Stimulated activated CD4-positive, alpha-beta T cell treated with anti-CD3 and anti-CD28 coated beads, TNF-alpha, amount 100 ng/mL, for 1 hour (primary cell): ENCODE results near the gene BCL11A.

Experiments used
- DNase-seq, 3 donors: peaks; one replicate each; pipeline ENCODE4 v3.0.0-alpha.2; 2020; ENCODE audit warnings: low read depth in 3 of 3, low spot score in 1 of 3

BCL11A gene

GRCh38 chr2:60487174-60487573, 66.3 kb downstream of the BCL11A start:
- DNase-seq = no peak

DNA sequence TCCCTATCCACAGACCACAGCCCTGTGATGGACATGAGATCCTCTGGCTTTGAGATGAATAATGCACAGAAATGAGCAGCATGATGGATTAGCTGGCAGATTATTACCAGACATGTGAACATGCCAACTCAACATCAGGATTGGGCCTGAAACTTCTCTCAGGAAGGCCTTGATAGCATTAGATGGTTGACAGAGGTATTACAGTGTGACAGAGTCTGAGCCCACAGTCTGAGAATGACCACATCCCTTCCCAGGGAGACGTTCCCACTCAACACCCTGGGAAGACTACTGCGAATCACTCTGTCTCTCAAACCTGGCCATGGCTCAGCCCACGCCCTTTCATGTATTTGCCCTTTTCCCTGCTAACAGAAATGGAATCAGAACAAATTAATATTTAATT, 66.9 kb downstream of the BCL11A start:
- no peak for DNase-seq

DNA sequence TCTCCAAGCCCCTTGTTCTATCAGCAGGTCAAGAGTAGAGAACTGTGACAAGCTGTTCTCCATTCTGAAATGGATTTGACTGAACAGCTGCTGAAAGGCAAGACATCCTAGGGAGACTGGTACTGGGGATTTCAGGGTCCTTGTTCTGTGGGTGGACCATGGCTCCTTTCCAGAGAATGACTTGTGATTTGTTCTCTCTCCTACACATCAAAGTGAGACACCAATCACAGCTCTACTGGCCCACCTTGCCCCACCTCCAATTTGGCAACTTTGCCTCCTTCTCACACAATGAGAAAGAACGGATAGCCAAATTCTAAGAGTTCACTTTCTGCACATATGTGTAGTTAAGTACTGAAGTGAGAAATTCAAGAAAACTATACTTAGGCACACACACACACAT, 67.4 kb downstream of the BCL11A start:
- no peak for DNase-seq

DNA sequence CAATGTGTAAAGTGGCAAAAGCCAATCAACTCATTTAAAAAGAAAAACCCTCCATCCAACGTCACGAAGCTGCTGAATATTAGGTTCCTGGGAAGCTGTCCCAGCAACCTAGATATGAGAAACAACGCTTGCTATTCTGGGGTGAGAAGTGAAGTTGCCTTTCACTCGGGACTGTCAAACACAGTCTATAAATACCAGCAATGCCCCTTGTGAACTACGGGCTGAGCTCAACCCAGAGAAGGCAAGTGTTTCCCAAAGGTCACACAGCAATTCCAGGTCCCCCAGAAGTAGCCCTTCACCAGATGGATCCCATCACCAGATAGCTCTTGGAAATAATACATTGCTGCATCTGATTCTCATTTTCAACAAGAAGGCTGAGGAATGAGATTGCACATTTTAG, 67.9 kb downstream of the BCL11A start:
- no peak for DNase-seq

- DNase-seq = no peak
These were observed 68.4 kb downstream of the BCL11A start for GRCh38 chr2:60485055-60485454.

DNA sequence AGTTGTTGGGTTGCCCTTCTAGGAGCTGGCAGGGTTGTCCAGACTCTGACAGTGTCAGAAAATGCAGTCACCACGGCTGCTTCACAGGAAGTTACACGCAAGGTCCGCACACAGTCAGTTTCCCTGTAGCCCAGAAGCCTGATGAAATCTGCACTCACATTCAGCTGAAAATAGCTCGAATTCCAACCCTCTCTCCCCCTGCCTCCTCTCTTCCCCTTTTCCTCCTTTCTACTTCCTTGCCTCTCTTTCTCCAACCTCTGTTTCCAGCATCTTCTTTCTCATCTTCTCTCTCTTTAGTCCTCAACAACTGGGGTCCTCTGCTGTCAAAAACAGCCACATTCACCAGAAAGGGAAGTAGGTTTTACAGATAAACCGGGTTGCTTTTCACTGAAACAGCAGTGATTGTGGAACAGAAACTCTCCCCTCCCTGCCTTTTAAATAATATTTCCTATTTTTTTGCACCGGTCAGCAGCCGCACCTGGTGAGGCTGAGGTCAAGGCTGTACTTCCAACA, 69.3 kb downstream of the BCL11A start:
- no peak for DNase-seq

- DNase-seq = no peak
These were observed 70.1 kb downstream of the BCL11A start for GRCh38 chr2:60483401-60483800.

- no peak for DNase-seq
These were observed 71.2 kb downstream of the BCL11A start for GRCh38 chr2:60482222-60482621.

DNA sequence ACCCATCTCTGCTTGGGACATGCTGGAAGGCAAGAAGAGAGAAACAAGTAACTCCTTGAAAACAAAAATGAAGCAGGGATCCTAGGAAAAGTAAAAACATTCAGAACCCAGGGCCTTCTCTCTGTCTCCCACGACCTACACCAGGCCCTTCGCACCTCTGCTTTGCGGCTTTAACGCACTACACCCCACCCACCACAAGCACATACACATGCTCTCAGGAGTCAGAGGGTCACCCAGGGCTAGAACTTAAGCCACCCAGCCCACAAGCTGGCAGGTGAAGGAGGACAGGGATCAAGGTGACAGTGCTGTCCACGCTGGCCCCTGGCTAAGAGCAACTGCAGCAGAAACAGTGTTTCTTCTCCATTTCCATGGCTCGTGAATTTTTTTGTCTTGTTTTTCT, 72.2 kb downstream of the BCL11A start:
- no peak for DNase-seq

GRCh38 chr2:60480089-60480773, 73.2 kb downstream of the BCL11A start:
- no peak for DNase-seq

DNA sequence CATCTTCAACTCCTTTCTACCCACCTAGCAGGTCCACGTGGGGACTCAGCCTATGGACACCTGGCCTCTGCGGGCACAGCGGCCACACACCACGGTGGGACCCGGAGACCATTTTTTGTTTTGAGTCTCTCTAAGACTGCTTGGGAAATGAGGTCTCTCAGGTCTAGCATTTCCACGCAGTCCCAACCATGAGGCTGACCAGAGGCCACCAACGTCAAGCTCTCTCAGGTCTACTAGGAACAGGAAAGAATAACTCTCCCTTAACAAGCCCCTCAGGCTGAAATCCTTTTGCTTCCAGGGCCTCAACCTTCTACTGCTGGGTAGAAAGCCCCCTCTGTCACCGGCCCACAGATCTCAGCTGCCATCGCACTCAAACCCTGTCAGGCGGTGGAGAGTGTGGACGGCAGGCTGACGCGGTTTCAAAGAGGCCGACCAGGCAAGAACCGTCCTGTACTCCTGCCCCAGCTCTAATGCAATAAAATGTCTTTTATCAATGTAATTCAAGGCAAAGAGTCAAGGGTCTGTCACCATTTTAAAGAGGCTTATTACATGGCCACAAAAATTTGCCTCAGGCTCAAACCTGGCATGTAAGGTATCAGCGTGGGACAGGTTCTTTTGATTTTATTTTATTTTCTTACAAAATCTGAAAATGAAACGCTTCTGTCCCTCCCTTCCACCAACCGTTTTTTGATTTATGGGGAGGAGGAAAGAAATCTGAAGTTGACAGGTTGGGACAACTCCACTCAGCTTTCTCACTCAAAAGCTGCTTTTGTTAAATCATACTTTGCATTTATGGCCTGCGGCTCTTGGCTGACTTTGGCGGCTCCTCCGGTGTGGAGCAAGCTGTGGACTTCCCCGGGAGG, 74.0 kb downstream of the BCL11A start:
- no peak for DNase-seq

- no peak for DNase-seq
These were observed 74.8 kb downstream of the BCL11A start for GRCh38 chr2:60478660-60479059.

- DNase-seq = no peak
These were observed 77.1 kb downstream of the BCL11A start for GRCh38 chr2:60476206-60476954.

- no peak for DNase-seq
These were observed 78.2 kb downstream of the BCL11A start for GRCh38 chr2:60475123-60475830.

DNA sequence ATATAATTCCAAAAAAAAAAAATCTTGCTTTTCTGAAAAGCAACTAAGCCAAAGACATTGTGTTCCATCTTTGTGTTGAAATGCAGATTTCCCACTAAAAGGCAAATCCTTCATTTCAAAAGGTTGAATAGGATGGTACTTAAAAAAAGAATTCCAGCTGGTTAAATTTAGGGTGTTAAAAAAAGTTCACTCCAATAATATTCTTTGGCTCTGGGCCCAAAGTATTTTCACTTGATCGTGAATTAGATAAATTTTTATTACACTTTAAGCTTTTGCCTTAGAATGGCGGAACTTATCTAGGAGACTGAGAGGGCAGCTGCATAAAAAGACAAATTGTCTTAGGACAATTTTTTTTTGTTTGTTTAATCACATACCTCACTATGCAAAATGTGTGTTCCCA, 79.2 kb downstream of the BCL11A start:
- no peak for DNase-seq

GRCh38 chr2:60473546-60473945, 79.9 kb downstream of the BCL11A start:
- no peak for DNase-seq

DNA sequence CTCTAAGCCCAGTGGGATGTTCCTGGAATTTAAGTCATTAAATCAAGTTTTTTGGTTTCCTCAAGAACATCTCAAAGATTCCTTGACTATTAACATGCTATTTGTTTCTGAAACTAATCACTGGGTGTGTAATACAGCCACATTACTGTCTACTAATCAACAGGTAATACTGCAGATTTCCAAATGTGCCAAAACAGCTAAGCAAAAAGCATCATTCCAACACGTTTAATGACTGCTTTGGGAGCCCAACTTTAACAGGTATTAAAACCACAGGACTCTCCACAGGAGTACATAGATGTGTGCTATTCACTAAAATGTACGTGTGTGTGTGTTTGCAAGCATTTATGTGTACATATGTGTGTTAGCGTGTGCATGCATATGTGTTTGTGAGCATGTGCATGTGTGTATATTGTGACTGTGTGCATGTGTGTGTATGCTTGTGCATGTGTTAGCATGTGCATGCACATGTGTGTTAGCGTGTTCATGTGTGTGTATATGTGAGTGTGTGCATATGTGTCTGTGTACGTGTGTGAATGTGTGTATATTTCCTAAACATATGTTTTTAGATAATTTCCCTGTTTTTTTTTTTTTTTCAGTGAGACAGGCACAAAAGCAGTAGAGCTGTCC, 80.7 kb downstream of the BCL11A start:
- no peak for DNase-seq

- DNase-seq = no peak
These were observed 81.4 kb downstream of the BCL11A start for GRCh38 chr2:60472041-60472440.

DNA sequence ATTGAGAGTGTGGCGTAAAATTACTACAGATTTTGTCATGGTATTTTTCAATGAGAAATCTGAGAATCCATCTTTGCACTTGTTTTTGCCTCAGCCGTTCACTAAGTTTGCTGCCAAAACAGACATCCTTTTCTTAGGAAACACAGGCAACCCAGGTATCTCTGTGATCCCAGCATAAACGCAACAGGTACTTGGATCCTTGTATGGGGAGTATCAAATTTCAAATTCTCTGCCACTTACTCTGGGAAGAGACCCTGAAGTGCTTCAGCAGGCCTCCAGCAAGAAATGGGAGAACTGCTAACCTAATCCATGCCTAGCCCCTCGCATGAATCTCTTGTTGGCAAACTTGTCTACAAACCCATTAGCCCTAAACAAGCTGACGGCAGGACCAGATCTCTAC, 83.1 kb downstream of the BCL11A start:
- DNase-seq = no peak

DNA sequence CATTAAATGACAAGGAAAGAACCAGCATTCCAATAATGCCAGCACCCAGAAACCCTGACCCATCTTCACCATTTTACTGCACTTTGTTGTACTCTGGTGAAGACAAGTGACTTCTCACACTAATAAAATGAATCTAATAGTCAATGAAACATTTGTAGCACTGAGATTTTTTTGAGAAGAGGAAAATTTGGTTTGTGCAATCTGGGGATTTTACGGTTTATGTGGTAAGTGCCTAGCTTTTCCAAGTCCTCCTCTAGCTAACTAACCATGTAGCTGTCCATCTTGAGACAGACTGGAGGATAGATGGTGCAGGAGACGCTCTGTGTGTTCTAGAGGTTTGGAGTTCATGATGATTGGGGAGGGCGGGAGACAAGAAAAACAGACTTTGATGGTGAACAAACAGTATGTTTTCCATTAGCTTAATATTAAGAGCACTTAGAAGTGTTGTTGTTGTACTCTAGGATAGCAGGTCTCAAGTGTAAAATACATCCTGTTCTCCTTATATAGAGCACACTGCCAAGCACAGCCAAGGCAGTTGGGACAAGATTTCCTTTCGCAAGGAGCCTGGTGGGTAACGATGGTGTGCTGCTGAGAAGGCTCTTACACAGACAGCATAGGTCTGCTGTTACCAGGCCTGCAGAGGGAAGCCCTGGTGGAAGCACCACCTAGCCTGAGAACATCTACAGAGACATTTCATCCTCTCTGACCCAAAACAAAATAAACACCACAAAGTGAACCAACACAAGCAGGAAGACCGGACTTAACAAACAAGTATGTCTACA, 83.7 kb downstream of the BCL11A start:
- no peak for DNase-seq
